GM19397 (cell line): ENCODE measurements around the gene DENND4C.
"Not testable (repeated sequence)": the region's sequence is repeated elsewhere in the genome, so short reads cannot be mapped to it uniquely, and the experiment has no call there.

ENCODE experiments used
- ATAC-seq: cut with Tn5 transposase; IDR thresholded peaks from one replicate; pipeline ENCODE4 v1.9.1; 2021; ENCODE audit warnings: mild to moderate bottlenecking, moderate library complexity; ENCODE audit not compliant: unreplicated experiment

Gene DENND4C

DNA sequence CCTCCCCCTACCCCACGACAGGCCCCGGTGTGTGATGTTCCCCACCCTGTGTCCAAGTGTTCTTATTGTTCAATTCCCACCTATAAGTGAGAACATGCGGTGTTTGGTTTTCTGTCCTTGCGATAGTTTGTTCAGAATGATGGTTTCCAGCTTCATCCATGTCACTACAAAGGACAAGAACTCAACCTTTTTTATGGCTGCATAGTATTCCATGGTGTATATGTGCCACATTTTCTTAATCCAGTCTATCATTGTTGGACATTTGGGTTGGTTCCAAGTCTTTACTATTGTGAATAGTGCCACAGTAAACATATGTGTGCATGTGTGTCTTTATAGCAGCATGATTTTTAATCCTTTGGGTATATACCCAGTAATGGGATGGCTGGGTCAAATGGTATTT is 35.1 kb downstream of the DENND4C start:
- ATAC-seq = not testable (repeated sequence)

DNA sequence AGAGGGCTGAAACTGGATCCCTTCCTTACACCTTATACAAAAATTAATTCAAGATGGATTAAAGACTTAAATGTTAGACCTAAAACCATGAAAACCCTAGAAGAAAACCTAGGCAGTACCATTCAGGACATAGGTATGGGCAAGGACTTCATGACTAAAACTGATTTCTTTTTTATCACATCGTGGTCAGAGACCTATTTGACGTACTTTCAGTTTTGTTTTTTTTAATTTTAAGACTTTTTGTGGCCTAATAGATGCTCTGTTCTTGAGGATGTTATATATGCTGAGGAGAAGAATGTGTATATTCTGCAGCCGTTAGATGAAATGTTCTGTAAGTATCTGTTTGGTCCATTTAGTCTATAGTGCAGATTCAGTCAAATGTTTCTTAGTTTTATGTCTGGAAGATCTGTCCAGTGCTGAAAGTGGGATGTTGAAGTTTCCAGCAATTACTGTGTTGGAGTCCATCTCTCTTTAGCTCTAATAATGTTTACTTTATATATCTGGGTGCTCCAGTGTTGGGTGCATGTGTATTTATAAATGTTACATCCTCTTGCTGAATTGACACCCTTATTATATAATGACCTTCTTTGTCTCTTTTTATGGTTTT is 36.4 kb downstream of the DENND4C start:
- ATAC-seq = not testable (repeated sequence)

DNA sequence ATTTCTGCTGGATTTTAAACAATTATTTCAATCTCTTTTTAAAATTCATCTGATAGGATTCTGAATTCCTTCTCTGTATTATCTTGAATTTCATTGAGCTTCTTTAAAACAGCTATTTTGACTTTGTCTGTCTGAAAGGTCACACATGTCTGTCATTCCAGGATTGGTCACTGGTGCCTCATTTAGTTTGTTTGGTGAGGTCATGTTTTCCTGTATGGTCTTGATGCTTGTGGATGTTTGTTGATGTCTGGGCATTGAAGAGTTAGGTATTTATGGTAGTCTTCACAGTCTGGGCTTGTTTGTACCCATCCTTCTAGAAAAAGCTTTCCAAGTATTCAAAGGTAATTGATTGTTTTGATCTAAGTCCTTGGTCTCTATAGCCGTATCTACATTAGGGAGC is 39.1 kb downstream of the DENND4C start:
- no peak for ATAC-seq

DNA sequence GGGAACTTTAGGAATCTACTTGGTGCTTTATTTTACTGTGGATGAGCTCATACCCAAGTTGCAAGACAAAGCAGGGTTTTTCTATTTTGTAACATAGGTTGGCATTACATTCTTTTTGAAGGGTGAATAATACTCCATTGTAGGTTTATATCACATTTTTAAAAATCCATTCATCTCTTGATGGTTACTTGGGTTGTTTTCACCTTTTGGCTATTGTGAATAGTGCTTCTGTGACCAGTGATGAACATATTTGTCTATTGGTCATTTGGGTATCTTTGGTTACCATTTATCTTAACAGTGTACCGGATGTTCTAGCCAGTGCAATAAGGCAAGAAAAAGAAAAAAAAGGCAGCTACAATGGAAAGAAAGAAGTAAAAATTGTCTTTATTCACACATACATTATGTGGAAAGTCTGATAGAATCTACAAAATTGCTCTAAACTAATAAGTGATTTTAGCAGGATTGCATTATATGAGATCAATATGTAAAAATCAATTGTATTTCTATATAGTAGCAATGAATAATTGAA is 40.0 kb downstream of the DENND4C start:
- no peak for ATAC-seq

DNA sequence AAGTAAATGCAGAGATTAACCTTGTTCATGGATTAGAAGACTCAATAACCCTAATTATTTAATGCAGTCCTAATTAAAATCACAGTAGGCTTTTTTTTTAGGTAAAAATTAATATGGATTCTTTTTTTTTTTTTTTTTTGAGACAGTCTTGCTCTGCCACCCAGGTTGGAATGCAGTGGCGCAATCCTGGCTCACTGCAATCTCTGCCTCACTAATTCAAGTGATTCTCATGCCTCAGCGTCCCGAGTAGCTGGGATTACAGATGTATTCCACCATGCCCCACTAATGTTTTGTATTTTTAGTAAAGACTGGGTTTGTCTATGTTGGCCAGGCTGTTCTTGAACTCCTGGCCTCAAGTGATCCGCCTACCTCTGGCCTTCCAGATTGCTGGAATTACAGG is 40.6 kb downstream of the DENND4C start:
- ATAC-seq = no peak

DNA sequence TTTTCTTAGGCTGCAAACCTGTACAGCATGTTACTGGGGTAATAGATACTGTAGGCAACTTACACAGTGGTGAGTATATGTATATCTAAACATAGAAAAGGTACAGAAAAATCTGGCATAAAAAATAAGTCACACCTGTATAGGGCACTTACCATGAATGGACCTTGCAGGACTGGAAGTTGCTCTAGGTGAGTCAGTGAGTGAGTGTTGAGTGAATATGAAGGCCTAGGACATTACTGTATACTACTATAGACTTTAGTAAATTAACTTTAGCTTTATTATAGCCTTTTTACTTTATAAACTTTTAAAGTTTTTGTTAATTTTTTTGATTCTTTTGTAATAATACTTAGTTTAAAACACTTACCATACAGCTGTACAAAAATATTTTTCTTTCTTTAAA is 51.3 kb downstream of the DENND4C start:
- ATAC-seq = no peak

DNA sequence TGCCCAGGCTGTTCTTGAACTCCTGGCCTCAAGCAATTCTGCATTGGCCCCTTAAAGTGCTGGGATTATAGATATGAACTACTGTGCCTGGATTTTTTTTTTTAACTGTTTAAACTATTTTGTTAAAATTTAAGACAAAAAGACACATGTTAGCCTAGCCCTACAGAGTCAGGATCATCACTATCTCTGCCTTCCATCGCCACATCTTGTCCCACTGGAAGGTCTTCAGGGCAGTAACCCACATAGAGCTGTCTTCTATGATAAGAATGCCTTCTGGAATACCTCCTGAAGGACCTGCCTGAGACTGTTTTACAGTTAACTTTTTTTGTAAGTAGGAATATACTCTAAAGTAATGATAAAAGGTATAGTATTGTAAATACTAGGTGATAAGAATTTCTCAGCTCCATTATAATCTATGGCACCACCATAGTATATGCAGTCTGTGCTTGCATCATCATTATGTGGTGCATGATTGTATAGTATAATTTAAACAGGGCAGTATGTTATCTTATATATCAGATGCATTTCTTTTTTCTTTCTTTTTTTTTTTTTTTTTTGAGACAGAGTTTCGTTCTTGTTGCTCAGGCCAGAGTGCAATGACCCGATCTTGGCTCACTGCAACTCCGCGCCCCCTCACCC is 52.7 kb downstream of the DENND4C start:
- no peak for ATAC-seq

DNA sequence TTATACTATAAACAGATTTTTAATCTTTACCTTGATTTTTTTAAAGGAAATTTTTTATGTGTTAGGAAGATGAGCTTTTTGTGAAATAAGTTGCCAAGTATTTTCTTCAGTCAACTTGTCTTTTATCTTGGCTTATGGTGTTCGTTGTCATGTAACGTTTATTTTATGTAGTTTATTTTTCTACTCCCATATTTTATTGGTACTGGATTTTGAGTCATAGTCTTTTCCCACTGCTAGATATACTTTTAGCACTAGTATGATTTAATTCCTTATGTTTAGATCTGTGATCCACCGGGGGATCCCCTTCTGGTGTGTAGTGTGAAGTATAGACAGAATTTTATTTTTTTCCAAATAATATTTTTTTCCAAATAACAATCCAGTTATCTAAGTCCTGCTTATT is 54.2 kb downstream of the DENND4C start:
- ATAC-seq = no peak

DNA sequence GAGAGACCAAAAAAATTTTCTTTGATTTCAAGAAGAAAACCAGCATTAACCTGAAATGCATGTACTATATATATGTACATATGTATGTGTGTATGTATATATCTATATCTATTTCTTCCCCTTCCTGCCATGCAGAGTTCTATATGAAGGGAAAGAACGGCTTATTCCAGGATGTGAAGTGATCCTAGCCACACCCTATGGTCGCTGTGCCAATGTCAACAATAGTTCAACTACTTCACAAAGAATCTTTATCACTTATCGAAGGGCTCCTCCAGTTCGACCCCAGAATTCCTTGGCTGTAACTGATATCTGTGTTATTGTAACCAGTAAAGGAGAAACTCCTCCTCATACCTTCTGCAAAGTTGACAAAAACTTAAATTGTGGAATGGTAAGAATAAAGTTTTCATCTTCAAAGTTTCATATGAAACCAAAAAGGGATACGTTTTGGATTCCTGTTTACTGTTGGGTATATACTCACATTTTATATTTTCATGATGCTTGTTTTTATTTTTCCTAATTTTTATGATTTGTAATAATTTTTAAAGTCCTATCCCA is 56.2 kb downstream of the DENND4C start:
- ATAC-seq = no peak

DNA sequence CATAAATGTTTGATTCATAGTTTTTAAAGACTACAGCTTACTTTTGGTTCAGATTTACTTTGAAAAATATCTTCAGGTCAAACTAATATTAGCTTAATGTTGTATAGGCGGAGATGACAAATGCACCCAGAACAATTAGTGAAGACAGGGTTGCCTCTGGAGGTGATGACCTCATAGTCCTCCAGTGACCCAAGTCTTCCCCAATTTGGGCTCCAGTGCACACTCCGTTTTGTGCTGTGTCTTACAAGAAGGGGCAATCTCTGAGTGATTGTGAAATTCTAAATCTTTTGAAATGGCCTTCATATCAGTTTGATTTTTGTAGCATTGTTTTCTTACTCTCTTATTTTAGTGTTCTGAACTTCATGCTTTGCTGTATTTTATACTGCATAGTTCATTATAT is 57.6 kb downstream of the DENND4C start:
- ATAC-seq = no peak

DNA sequence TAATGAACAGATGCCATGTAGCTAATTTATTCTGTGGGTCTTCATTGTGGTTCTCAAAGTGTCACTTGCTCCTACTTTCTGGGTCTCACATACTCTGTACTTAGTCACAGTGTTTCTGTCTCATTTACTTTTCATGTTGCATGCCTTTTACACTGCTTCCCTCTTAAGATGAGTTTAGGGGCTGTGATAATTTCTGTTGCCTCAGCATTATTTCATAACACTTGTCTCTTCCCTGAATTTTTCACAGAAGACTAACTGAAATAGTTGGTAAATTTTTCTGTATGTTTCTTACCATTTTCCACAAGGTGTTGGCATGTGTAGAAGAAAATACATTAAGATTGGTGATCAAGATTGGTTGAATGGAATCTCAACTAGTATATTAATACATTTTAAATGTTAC is 59.6 kb downstream of the DENND4C start:
- no peak for ATAC-seq

DNA sequence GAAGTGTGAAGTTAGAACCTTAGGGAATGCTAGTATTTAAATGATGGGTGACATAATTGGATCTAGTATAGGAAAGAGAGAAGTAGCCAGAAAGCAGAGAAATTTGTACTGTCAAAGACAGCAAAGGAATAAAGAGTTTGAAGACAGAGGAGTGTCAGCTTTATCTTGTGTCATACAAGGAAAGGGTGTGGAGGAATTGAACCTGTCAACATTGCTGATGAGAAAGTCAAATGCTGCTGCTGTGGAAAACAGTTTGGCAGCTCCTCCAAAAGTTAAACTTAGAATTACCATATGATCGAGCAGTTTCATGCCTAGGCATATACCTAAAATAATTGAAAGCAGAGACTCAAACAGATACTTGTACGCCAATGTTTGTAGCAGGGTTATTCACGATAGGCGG is 63.7 kb downstream of the DENND4C start:
- no peak for ATAC-seq

DNA sequence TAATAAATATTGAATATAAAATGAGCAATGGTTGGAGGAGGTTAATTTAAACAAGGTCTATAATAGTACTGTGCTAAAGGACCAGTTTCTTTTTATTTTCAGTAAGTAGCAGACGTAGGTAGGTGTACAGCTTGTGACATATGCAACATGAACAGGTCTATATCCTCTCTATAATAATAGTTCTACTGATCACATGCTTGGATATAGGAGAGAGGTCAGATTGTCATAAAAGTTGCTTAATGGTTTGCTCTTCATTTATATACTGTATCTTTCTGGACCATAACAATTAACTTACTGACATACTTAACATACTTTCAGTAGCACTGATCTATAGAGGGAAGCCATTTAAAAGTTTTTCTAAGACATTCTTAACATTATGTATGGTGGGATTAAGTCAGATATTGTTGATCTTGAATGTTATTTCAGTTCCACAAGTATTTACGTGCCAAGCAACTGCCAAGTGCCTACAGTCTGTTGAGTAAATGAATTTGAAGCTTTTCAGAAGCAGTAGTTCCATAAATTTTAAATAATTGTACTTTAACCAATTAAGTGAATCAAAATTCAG is 68.0 kb downstream of the DENND4C start:
- ATAC-seq = no peak

DNA sequence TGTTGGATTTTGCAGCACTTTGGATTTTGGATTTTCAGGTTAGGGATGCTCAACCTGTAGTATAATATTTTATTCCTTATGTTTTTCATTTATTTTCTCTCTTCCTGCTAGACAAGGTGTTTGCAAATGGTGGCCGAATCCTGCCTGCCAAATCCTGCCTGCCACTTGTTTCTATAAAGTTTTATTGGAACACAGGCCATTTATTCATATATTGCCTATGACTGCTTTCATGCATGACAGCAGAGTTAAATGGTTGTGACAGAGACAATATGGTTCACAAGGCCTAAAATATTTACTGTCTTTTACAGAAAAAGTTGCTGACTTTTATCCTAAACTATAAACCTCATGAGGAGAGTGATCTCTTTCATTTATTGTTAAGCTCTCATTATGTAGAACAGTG is 72.7 kb downstream of the DENND4C start:
- ATAC-seq = no peak

DNA sequence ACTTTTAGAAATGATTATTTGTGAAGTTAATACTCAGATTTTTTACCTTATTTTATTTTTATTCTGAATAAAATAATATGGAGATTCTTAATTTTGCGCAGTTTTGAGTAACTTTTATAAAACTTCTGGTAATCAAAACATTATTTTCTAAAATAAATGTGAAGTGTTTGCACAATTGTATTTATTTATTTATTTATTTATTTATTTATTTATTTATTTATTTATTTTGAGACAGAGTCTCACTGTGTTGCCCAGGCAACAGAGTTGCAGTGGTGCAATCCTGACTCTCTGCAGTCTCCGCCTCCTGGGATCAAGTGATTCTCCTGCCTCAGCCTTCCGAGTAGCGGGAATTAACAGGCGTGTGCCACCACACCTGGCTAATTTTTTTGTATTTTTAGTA is 76.1 kb downstream of the DENND4C start:
- ATAC-seq = no peak

DNA sequence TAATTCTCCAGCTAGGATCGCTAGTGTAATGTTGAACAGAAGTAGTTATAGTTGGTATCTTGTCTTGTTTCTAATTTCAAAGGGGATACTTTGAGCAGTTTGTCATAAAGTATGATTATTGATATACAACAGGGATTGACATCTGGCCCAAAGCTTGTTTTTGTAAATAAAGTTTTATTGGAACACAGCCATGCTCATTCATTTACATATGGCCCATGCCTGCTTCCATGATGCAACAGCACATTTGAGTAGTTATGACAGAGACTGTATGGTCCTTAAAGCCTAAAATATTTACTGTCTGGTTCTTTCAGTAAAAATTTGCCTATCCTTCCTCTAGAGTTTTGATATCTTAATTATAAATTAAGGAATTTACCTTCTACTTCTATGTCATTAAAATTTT is 79.8 kb downstream of the DENND4C start:
- ATAC-seq = no peak

DNA sequence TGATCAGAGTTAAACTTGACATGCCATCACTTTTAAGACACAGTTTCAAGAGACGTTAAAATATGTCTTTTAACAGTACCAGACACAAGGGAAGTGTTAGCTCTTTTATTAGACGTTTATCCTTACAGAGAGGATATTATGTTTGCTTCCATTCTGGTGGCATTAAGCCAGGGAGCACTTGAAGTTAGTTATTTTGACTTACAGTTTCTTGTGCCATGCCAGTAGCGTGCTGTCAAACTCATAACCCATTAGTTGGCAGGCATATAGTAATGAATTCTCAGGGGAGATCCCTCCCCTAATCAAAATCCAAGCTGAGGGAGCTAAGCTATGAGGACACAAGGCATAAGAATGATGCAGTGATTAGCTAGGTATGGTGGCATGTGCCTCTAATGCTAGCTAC is 83.1 kb downstream of the DENND4C start:
- no peak for ATAC-seq

DNA sequence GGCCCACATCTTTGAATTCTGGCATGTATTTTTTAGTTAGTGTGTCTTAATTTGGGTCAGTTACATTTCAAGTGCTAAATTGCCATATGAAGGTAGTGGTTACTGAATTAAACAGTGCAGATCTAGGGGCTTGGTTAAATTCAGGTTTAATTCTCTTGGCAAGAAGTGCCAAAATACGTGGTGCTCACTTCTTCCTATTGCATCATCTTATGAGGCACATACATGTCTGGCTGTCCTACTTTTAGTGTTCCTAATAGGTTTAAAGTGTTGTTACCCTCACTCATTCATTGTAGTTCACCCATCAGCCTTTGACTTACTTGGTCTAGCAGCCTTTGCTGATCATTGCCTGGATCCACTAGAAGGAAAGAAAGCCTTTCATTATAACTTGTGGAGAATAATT is 90.0 kb downstream of the DENND4C start:
- no peak for ATAC-seq

DNA sequence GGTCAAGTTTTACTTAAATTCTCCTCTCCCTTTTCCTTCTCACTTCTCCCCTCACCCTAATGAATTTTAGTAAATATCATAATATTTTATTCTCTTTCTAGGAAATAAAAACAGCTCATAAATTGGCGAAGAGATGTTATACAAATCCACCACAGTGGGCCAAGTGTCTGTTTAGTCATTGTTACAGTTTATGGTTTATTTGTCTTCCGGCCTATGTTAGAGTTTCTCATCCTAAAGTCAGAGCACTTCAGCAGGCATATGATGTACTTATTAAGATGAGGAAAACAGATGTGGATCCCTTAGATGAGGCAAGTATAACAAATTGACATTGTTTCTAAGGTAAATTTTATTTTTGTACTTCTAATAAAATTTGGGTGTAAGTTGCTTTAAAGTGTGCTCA is 101.4 kb downstream of the DENND4C start:
- ATAC-seq = no peak

DNA sequence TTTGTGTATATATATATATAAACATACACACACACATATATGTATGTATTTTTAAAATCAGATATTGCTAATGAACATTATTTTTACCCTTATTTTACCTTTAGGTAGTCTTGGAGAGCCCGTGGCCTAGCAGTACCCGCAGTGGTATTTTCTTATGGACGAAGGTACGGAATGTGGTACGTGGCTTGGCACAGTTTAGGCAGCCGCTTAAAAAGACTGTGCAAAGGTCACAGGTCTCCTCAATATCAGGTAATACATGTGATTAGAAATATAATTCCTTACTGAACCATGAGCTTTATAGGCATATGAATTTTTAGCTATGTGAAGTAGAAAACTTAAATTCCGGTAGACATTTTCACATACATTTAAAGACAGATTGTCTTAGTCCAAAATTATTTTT is 105.7 kb downstream of the DENND4C start:
- ATAC-seq = no peak

DNA sequence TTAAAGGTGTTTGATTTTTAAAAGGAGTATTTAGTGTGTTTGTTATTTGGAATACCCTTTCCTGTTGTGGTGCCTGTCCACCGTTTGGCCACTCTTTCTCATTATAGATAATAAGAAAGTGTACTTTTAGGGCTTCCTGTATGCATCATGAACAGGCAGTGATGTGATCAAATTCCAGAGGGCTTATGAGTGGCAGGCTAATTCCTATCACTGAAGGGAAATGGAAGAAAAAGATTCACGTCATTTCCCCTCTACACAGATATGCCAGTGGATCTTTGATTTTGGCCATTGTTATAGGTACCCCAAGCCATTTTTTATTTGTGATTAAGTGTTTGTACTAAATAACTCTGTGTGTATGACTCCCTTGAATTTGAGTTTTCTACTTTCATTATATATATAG is 112.5 kb downstream of the DENND4C start:
- ATAC-seq = no peak

DNA sequence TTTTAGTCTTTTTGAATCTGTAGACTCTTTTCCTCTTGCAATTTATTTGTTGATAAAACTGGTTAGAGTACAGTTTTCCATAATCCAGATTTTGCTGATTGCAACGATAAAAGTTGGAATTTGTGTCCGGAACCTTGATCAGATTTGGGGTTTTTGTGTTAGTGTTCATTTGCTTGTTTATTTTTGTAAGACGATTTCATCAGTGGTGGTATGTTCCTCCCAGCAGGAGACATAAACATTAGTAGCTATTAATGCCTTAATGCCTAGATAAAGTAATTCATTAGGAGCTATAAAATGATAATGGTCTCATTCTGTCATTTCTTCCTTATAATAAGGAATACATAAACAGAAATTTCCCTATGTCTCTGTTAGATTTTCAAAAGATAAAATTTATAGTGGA is 128.2 kb downstream of the DENND4C start:
- ATAC-seq = no peak
